ENCODE results near the gene NFE2.

Gene NFE2

DNA sequence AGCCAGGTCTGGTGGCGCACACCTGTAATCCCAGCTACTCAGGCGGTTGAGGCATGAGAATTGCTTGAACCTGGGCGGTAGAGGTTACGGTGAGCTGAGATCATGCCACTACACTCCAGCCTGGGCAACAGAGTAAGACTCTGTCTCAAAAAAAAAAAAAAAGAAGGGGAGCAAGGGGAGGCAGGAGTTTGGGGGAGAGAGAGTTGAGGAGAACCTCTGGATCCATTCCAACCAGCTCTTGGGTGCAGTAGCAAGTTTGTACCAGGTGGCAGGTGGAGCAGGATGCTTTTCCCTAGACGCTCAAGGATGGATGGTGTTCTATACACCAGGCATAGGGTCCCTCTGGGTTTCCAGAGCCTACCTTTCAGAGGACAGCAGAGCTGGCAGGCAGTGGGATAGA lies 1.9 kb downstream of the NFE2 start:
- Histone ChIP-seq H3K36me3 (ENCODE audit: control insufficient read depth, low read length) (no peaks in the 10 kb centered on the region), H3K4me1 (ENCODE audit: control insufficient read depth, low read length) (peaks cover 6% of the 10 kb centered on the region), H3K27me3 (ENCODE audit: control insufficient read depth, low read length) (peaks cover 54% of the 10 kb centered on the region), H3K4me3 (ENCODE audit: low read length) (no peak overlapping the region), H3F3A (ENCODE audit: control insufficient read depth, insufficient read depth) (no peaks in the 10 kb centered on the region), H3K9me3 (ENCODE audit: control insufficient read depth, insufficient read depth, low read length) (no peaks in the 10 kb centered on the region), H3K9me2 (replicated peaks; ENCODE audit: control insufficient read depth, low read length) (no peaks in the 10 kb centered on the region), H3K27ac (ENCODE audit: low read depth, low read length) (no peak overlapping the region), H3K79me2 (ENCODE audit: control insufficient read depth, low read length) (no peaks in the 10 kb centered on the region), H3K4me2 (ENCODE audit: low read length) (no peak overlapping the region), H4K20me1 (ENCODE audit: control insufficient read depth, insufficient read depth, low read depth, low read length) (0 out of 2 replicates have a peak, but pooled peaks cover 3% of the 10 kb centered on the region)
- TF ChIP-seq CTCF (IDR thresholded peaks at IDR 0.05; ENCODE audit: low read depth, low read length, poor library complexity, severe bottlenecking) (no peak), EZH2phosphoT487 (IDR thresholded peaks at IDR 0.05; ENCODE audit: borderline replicate concordance, low read length) (no peak)

- Histone ChIP-seq H3K36me3 (ENCODE audit: control insufficient read depth, low read length) (no peaks in the 10 kb centered on the region), H3K9me3 (ENCODE audit: control insufficient read depth, insufficient read depth, low read length) (no peaks in the 10 kb centered on the region), H4K20me1 (ENCODE audit: control insufficient read depth, insufficient read depth, low read depth, low read length) (0 out of 2 replicates have a peak, but pooled peaks cover 3% of the 10 kb centered on the region), H3K79me2 (ENCODE audit: control insufficient read depth, low read length) (no peaks in the 10 kb centered on the region), H3K4me1 (ENCODE audit: control insufficient read depth, low read length) (peaks cover 6% of the 10 kb centered on the region), H3F3A (ENCODE audit: control insufficient read depth, insufficient read depth) (no peaks in the 10 kb centered on the region), H3K27me3 (ENCODE audit: control insufficient read depth, low read length) (peaks cover 35% of the 10 kb centered on the region), H3K27ac (ENCODE audit: low read depth, low read length) (no peak overlapping the region), H3K9me2 (replicated peaks; ENCODE audit: control insufficient read depth, low read length) (no peaks in the 10 kb centered on the region), H3K4me2 (ENCODE audit: low read length) (no peak overlapping the region), H3K4me3 (ENCODE audit: low read length) (no peak overlapping the region)
- TF ChIP-seq EZH2phosphoT487 (IDR thresholded peaks at IDR 0.05; ENCODE audit: borderline replicate concordance, low read length): no peak
- no peak for TF ChIP-seq CTCF (IDR thresholded peaks at IDR 0.05; ENCODE audit: low read depth, low read length, poor library complexity, severe bottlenecking)
These were observed 4.3 kb downstream of the NFE2 start for GRCh38 chr12:54296393-54297099.

GRCh38 chr12:54294953-54295566 lies 5.8 kb downstream of the NFE2 start:
- H3K36me3 ChIP-seq (ENCODE audit: control insufficient read depth, low read length): no peaks in the 10 kb centered on the region

More at GRCh38 chr12:54294953-54295566, 5.8 kb downstream of the NFE2 start:
- H3K27ac ChIP-seq (ENCODE audit: low read depth, low read length): no peak overlapping the region
- peaks cover 20% of the 10 kb centered on the region for H3K27me3 ChIP-seq (ENCODE audit: control insufficient read depth, low read length)
- TF ChIP-seq CTCF (IDR thresholded peaks at IDR 0.05; ENCODE audit: low read depth, low read length, poor library complexity, severe bottlenecking): no peak
- TF ChIP-seq EZH2phosphoT487 (IDR thresholded peaks at IDR 0.05; ENCODE audit: borderline replicate concordance, low read length): no peak
- H3K4me1 ChIP-seq (ENCODE audit: control insufficient read depth, low read length): no peaks in the 10 kb centered on the region
- H3F3A ChIP-seq (ENCODE audit: control insufficient read depth, insufficient read depth): peaks cover under 1% of the 10 kb centered on the region
- no peak overlapping the region for H3K4me3 ChIP-seq (ENCODE audit: low read length)
- no peaks in the 10 kb centered on the region for H3K9me2 ChIP-seq (replicated peaks; ENCODE audit: control insufficient read depth, low read length)
- no peak overlapping the region for H3K4me2 ChIP-seq (ENCODE audit: low read length)
- no peaks in the 10 kb centered on the region for H3K9me3 ChIP-seq (ENCODE audit: control insufficient read depth, insufficient read depth, low read length)
- no peaks in the 10 kb centered on the region for H3K79me2 ChIP-seq (ENCODE audit: control insufficient read depth, low read length)
- H4K20me1 ChIP-seq (ENCODE audit: control insufficient read depth, insufficient read depth, low read depth, low read length): no peaks in the 10 kb centered on the region

All from DOHH2 (cell line).